ENCODE results near the gene SYNDIG1. TPM values are rescaled to one million over a fixed set of nuclear protein-coding genes. Genes with fewer than 3 reads are reported as not detected.

SYNDIG1 gene
- total RNA-seq, 4 donors from 2014 or later, result 0.45 TPM; not detected in 3

- intact Hi-C loops (cut with DNase I; ENCODE audit: low total_unique reads), result no loop called here
- TF ChIP-seq, protein P1, sequence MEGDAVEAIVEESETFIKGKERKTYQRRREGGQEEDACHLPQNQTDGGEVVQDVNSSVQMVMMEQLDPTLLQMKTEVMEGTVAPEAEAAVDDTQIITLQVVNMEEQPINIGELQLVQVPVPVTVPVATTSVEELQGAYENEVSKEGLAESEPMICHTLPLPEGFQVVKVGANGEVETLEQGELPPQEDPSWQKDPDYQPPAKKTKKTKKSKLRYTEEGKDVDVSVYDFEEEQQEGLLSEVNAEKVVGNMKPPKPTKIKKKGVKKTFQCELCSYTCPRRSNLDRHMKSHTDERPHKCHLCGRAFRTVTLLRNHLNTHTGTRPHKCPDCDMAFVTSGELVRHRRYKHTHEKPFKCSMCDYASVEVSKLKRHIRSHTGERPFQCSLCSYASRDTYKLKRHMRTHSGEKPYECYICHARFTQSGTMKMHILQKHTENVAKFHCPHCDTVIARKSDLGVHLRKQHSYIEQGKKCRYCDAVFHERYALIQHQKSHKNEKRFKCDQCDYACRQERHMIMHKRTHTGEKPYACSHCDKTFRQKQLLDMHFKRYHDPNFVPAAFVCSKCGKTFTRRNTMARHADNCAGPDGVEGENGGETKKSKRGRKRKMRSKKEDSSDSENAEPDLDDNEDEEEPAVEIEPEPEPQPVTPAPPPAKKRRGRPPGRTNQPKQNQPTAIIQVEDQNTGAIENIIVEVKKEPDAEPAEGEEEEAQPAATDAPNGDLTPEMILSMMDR (IDR thresholded peaks at IDR 0.05), result no peak
- no peak for TF ChIP-seq POLR2A (IDR thresholded peaks at IDR 0.05)
- WGBS, 2 donors, result 81 to 82% methylated on average over 18 of the region's 18 CpGs
- H3K4me3 ChIP-seq (ENCODE audit: low read depth, poor library complexity, severe bottlenecking), result no peak overlapping the region
- no peak for DNase-seq (ENCODE audit: low spot score in 2 of 2)
Observed at GRCh38 chr20:24483435-24484080, 14.1 kb downstream of the SYNDIG1 start.

GRCh38 chr20:24484081-24484450, 14.6 kb downstream of the SYNDIG1 start:
- no peak overlapping the region for H3K4me3 ChIP-seq (ENCODE audit: low read depth, poor library complexity, severe bottlenecking)
- 76 to 78% methylated on average over 8 of the region's 8 CpGs for WGBS, 2 donors

GRCh38 chr20:24485981-24486380, 16.6 kb downstream of the SYNDIG1 start:
- TF ChIP-seq, protein P1 (IDR thresholded peaks at IDR 0.05), result no peak
- TF ChIP-seq POLR2A (IDR thresholded peaks at IDR 0.05), result no peak
- H3K4me3 ChIP-seq (ENCODE audit: low read depth, poor library complexity, severe bottlenecking), result no peak overlapping the region
- intact Hi-C loops (cut with DNase I; ENCODE audit: low total_unique reads), result no loop called here
- WGBS, 2 donors, result 81 to 92% methylated on average over 1 of the region's 1 CpG
- DNase-seq (ENCODE audit: low spot score in 2 of 2), result no peak

More at GRCh38 chr20:24484081-24484450, 14.6 kb downstream of the SYNDIG1 start:
- no peak for DNase-seq (ENCODE audit: low spot score in 2 of 2)
- intact Hi-C loops (cut with DNase I; ENCODE audit: low total_unique reads), result no loop called here
- TF ChIP-seq, protein P1 (IDR thresholded peaks at IDR 0.05), result no peak
- TF ChIP-seq POLR2A (IDR thresholded peaks at IDR 0.05), result no peak

GRCh38 chr20:24487240-24487639, 17.8 kb downstream of the SYNDIG1 start:
- no peak overlapping the region for H3K4me3 ChIP-seq (ENCODE audit: low read depth, poor library complexity, severe bottlenecking)
- no peak for TF ChIP-seq POLR2A (IDR thresholded peaks at IDR 0.05)
- TF ChIP-seq, protein P1 (IDR thresholded peaks at IDR 0.05), result no peak
- 75 to 83% methylated on average over 4 of the region's 4 CpGs for WGBS, 2 donors
- peak in 1 of 2 donors; percentile 34 for DNase-seq (ENCODE audit: low spot score in 2 of 2)
- intact Hi-C loops (cut with DNase I; ENCODE audit: low total_unique reads), result no loop called here

DNA sequence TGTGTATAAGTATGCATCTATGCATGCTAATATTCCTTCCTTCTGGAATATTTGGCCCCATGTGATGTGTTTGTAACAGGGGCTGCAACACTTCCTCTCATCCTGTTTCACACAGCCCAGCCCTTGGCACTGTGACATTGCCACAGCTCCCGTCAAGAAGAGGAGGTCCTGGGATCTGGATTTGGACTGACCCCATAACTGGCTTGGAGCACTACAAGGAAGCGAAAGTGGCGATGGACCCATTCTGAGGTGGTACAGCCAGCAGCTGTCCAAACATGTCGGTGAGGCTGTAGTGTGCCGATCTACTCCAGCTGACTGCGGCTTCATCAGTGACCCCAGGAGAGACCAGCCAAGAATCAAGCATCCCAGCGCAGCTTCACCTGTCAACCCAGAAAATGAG, 18.2 kb downstream of the SYNDIG1 start:
- TF ChIP-seq POLR2A (IDR thresholded peaks at IDR 0.05), result no peak
- TF ChIP-seq, protein P1 (IDR thresholded peaks at IDR 0.05), result no peak
- H3K4me3 ChIP-seq (ENCODE audit: low read depth, poor library complexity, severe bottlenecking), result no peak overlapping the region
- intact Hi-C loops (cut with DNase I; ENCODE audit: low total_unique reads), result no loop called here
- DNase-seq (ENCODE audit: low spot score in 2 of 2), result peak in 1 of 2 donors; percentile 63
- 93 to 94% methylated on average over 7 of the region's 7 CpGs for WGBS, 2 donors

Measured in lower leg skin (tissue), 4 donors.